Effector memory CD8-positive, alpha-beta T cell (primary cell): Measurements from ENCODE around the gene PAFAH2.

Experiments used
- ATAC-seq: fragments of 150-1000 bp; cut with Tn5 transposase; replicated peaks from 2 replicates; pipeline ENCODE4 v1.10.0; 2021; ENCODE audit warnings: mild to moderate bottlenecking, moderate library complexity
- DNase-seq, 3 experiments: peaks; one replicate each; pipeline ENCODE4 v3.0.0; 2021
- H3K27ac Mint-ChIP-seq, 2 donors: one replicate each; pipeline ENCODE4 v1.8.0; 2022; ENCODE audit warnings: mild to moderate bottlenecking in 2 of 2, mixed read lengths in 2 of 2, moderate library complexity in 2 of 2
- H3K27me3 Mint-ChIP-seq, 2 donors: one replicate each; pipeline ENCODE4 v1.8.0; 2022; ENCODE audit warnings: mixed read lengths in 2 of 2
- H3K36me3 Mint-ChIP-seq: one replicate; pipeline ENCODE4 v1.8.0; 2022; ENCODE audit warnings: mild to moderate bottlenecking, moderate library complexity, mixed read lengths; ENCODE audit not compliant: insufficient read depth
- H3K4me1 Mint-ChIP-seq, 2 donors: one replicate each; pipeline ENCODE4 v1.8.0; 2022; ENCODE audit warnings: low read depth in 2 of 2, mixed read lengths in 2 of 2
- H3K4me3 Mint-ChIP-seq, 2 donors: one replicate each; pipeline ENCODE4 v1.8.0; 2022; ENCODE audit warnings: mild to moderate bottlenecking in 2 of 2, mixed read lengths in 2 of 2, moderate library complexity in 2 of 2
- H3K9me3 Mint-ChIP-seq, 2 donors: one replicate each; pipeline ENCODE4 v1.8.0; 2022; ENCODE audit warnings: mixed read lengths in 2 of 2

Gene PAFAH2

DNA sequence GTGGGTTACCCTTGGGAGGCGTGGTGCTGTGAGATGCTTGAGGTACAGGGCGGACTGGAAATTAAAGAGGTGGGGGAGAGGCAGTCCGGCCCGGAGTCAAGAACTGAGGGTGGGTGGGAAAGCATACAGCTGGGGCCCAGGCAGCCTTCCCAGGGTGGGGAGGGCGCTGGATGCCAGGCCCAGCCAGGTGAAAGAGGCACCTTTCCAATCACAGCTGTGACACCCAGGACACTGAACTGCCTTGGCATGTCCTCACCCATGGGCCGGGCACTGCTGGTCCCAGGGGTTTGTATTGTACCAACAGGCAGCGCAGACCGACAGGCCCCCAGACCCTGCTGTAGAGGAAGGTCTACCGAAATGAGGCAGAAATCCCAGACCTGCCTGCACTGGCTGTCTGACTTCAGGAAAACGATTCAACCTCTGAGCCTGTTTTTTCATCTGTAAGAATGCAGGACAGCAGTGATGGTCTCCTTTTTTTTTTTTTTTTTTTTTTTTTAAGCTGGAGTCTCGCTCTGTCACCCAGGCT is 39.0 kb upstream of the PAFAH2 start:
- Mint-ChIP-seq H3K27ac (no peak overlapping the region), H3K4me3 (peak overlapping the region in 1 of 2 donors; percentile 97), H3K27me3 (peaks cover 0 to 51% of the 10 kb centered on the region in 2 donors), H3K9me3 (no peaks in the 10 kb centered on the region), H3K36me3 (peaks cover 14% of the 10 kb centered on the region), H3K4me1 (peaks cover 13 to 21% of the 10 kb centered on the region in 2 donors)
- ATAC-seq (no peak), DNase-seq (no peak)

DNA sequence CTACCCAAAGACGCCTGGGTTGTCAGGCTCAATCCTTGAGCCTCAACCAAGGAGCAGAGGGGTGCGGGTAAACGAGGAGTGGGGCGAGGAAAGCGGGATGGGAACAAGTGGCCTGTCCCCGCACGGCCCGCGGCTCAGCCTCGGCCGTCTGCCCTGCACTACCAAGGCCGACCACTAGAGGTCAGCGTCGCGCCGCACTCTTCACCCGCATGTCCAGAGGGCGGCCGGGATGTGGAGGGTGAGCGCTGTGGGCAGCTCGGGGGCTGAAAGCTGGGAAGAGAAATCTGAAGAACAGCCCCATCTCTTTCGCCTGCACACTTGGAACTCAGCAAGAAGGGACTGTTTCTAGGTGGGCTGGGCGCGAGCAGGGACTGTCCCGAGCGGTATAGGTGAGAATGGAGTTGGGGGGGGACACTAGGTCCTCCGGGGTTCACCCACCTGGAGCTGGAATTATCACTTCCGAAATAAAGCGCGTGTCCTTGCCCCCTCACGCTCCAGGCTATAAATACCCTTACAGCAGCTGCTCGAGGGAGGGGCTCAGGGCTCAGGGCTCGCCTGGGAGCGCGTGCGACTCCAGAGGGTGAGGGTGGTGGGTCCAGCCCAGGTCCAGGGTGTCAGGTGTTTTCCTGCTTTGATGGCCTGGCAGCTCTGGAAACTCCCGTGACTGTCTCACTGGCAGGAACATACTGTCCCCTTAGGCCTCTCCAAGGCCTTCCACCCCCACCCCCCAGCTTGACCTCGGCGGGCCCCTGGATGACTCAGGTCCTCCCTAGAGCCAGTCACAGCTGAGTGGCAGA is 38.3 kb upstream of the PAFAH2 start:
- Mint-ChIP-seq H3K36me3 (peaks cover 14% of the 10 kb centered on the region), H3K4me1 (peaks cover 13 to 21% of the 10 kb centered on the region in 2 donors), H3K4me3 (peak overlapping the region; percentile 96 to 97), H3K9me3 (no peaks in the 10 kb centered on the region), H3K27ac (peak overlapping the region; percentile 48 to 91), H3K27me3 (peaks cover 1 to 47% of the 10 kb centered on the region in 2 donors)
- ATAC-seq (peak; percentile 74), DNase-seq (peak; percentile 72 to 80 (median 79))

DNA sequence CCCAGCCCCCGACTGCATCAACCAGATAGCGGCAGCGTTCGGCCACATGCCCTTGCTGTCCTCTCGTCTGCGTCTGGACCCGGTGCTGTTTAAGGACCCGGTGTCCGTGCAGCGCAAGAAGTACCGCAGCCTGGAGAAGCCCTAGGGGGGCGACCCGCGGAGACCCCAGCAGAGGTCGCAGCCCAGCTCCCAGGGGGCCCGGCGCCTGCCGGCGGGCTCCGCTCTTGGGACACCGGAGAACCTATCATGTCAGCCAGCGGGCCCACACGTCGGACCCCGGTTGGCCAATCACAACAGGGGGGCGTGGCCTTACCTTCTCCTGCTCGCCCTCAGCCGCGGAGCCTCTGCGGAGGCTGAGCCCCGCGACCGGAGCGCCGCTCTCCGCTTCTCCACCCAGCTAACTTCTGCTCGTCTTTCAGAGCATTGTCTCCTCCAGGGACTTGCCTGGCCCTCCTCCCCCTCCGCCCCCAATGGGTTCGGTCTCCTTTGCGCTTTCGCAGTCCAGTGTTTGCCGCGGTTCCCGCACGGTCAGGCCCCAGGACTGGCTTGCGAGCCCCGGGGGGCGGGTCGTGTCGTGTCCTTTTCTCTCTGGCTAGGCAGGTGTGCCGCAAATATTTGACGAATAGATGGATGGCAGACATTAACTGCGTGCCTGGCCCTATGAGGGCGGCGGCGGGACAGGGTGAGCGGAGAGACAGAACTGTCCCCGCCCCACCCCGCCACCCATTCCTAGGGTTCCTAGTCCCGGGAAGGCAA is 37.5 kb upstream of the PAFAH2 start:
- Mint-ChIP-seq H3K36me3 (peaks cover 14% of the 10 kb centered on the region), H3K9me3 (no peaks in the 10 kb centered on the region), H3K4me1 (peaks cover 13 to 21% of the 10 kb centered on the region in 2 donors), H3K4me3 (peak overlapping the region; percentile 96 to 97), H3K27me3 (peaks cover 9 to 48% of the 10 kb centered on the region in 2 donors), H3K27ac (peak overlapping the region; percentile 74 to 91)
- peak; percentile 95 for ATAC-seq
- peak; percentile 86 to 87 (median 87) for DNase-seq

DNA sequence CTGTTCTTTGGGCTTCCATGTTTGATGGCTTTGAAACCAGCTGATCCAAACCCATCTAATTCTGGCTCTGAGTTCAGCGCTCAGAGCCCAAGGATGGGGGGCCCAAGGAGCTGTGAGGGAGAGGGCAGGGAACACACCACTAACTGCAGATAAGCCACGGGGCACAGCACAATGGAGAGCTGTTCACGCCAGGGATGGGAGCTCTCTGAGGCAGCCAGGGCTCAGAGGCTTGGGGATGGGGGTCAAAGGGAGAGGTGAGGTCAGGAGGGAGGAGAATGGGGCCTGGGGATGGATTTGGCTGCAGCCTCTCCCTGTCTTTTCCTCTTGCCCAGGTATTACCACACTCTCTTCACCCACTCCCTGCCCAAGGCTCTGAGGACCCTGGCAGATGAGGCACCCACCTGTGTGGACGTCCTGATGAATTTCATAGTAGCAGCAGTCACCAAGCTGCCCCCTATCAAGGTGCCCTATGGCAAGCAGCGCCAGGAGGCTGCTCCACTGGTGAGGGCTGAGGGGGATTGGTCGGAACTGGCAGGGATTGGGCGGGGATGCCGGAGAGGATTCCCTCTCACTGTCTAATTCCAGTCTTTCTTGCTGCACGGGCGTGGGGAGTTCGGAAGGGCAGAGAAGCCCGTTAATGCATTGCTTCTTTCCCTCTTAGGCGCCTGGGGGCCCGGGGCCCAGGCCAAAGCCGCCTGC is 36.8 kb upstream of the PAFAH2 start:
- DNase-seq (peak in 1 of 3 experiments; percentile 7), ATAC-seq (no peak)
- Mint-ChIP-seq H3K4me1 (peaks cover 13 to 21% of the 10 kb centered on the region in 2 donors), H3K27me3 (peaks cover 9 to 52% of the 10 kb centered on the region in 2 donors), H3K36me3 (peaks cover 14% of the 10 kb centered on the region), H3K4me3 (peak overlapping the region; percentile 96 to 97), H3K27ac (peak overlapping the region; percentile 35 to 74), H3K9me3 (no peaks in the 10 kb centered on the region)

DNA sequence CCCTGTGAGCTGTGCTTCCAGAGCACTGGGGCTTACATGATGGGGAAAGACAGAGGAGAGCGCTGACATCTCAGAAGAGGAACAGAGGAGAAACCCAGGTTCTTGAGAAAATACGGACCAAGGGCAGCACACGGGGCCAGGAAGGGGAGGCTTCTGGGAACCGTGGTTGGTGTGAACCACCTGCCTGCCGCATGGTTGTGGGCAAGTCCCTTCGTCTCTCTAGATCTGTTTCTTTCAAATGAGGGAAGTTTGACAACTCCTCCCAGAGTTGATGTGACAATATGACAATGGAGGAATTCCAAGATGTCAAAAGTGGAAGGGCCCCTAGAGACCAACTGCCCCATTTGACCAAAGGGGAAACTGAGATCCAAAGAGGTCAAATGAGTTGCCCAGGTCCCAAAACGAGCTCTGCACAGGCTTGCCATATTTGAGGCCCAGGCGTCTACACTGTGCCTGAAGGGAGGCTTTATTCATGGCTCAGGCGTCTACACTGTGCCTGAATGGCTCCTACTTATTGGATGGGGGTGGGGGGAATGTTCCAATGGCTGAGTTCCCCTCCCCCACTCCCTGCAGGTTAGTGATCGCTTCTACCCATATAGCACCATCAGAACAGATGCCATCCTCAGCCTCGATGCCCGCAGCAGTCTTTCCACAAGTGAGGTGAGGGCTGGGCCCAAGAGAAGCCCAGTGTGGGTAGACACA is 34.9 kb upstream of the PAFAH2 start:
- Mint-ChIP-seq H3K4me3 (no peak overlapping the region), H3K27ac (no peak overlapping the region), H3K36me3 (peaks cover 14% of the 10 kb centered on the region), H3K27me3 (peaks cover 9 to 49% of the 10 kb centered on the region in 2 donors), H3K4me1 (peaks cover 13 to 21% of the 10 kb centered on the region in 2 donors), H3K9me3 (no peaks in the 10 kb centered on the region)
- DNase-seq (no peak), ATAC-seq (no peak)

DNA sequence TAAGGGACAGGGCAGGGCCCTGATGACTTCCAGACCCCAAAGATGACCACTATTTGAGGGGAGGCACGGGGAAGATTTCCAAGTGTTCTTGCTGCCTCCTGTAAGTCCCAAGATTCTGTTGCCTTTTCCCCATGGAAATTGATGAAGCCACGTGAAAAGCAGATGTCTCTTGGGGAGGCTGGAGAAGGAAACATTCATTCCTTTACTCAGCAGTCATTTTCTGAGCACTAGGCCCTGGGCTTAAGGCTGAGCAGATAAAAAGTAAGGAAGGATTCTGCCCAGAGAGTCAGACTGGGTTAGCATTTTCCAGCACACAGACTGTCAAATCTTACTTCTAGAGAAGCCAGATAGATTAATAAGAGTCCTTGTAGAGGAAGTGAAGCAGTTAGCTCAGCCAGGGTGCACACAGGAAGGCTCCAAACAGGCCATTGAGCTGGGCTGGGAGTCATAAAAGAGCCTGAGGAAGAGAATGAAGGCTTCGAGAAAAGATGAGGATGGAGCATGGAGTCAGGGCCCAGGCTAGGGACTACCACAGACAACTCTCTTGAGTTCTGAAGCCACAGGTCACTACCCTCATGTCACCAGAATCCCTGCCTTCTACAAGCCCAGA is 33.9 kb upstream of the PAFAH2 start:
- Mint-ChIP-seq H3K4me3 (no peak overlapping the region), H3K27ac (no peak overlapping the region), H3K27me3 (peaks cover 9 to 49% of the 10 kb centered on the region in 2 donors), H3K36me3 (peaks cover 14% of the 10 kb centered on the region), H3K4me1 (peaks cover 13 to 21% of the 10 kb centered on the region in 2 donors), H3K9me3 (no peaks in the 10 kb centered on the region)
- no peak for DNase-seq
- ATAC-seq: no peak

DNA sequence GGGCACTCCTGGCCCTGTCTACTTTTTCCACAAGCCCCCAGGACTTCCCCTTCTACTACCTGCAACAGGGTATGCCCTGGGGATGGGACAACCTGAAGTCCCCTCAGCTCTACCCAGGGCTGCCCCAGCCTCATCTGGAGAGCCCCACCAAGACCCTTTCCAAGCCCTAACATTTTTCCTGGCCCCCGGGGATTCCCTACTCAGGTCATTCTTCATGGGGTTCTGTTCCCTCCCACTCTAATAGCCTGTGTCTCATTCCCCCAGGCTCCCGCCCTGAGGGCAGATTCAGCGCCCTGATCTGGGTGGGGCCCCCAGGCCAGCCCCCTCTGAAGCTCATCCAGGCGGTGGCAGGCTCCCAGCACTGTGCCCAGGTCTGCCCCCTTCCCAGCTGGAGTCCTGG is 33.3 kb upstream of the PAFAH2 start:
- Mint-ChIP-seq H3K4me1 (peaks cover 13 to 18% of the 10 kb centered on the region in 2 donors), H3K27me3 (peaks cover 9 to 45% of the 10 kb centered on the region in 2 donors), H3K36me3 (peaks cover 14% of the 10 kb centered on the region), H3K9me3 (no peaks in the 10 kb centered on the region), H3K27ac (no peak overlapping the region), H3K4me3 (no peak overlapping the region)
- no peak for DNase-seq
- ATAC-seq: no peak

DNA sequence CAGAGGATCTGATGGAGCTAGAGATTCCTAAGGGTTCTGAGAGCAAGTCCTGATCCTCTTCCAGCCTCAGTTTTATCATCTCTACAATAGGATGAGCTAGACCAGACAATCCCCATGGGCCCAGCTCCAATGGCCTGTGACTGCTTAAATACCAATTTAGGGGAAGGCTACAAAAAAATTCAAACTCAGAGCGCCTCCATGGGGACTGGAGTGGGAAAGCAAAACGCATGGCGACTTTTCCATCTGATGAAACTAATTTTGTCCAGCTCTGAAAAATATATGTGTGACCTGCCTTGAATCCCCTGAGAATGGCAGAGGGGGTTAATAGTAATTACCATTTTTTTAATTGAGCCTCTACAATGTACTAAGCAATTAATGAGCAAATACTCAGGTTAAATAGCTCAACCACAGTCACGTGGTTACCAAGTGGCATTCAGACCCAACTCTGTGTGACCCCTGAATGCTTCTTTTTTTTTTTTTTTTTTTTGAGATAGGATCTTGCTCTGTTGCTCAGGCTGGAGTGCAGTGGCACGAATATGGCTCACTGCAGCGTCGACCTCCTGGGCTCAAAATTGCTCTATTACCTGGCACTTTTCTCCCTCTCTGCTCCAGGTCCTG is 32.1 kb upstream of the PAFAH2 start:
- H3K27ac Mint-ChIP-seq: no peak overlapping the region
- peaks cover 9 to 40% of the 10 kb centered on the region in 2 donors for H3K27me3 Mint-ChIP-seq
- no peaks in the 10 kb centered on the region for H3K9me3 Mint-ChIP-seq
- H3K4me3 Mint-ChIP-seq: no peak overlapping the region
- peaks cover 6 to 9% of the 10 kb centered on the region in 2 donors for H3K4me1 Mint-ChIP-seq
- H3K36me3 Mint-ChIP-seq: peaks cover 5% of the 10 kb centered on the region
- DNase-seq (no peak), ATAC-seq (no peak)

DNA sequence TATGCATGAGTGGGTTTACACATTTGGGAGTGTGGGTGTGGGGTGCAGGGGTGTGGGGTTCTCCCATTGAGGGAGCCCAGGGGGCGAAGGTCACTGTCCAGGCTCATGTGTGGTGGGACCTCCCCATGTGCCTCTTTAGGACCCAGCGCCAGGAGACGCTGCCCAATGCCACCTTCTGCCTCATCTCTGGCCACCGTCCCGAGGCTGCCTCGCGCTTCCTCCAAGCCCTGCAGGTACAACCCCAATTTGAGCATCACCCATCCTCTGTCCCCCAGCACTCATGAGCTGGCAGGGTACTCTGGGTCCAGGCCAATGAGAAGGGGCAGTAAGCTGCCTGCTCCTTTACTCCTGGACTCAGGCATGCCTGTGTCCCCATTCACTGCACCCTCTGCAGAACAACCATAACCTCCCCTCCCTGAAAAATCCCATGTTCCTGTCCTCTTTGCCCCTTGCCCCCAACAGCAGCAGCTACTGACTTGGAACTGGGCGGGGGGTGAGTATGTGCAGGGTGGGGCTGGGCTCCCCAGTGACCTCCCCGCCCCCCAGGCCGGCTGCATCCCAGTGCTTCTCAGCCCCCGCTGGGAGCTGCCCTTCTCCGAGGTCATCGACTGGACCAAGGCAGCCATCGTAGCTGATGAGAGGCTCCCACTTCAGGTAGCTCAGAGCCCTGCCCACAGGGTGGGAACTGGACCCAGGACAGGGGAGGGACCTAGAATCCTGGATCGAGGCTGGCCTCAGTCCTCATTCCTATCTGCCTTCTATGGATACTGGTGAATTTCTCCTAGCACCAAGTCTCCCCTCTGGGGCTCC is 31.4 kb upstream of the PAFAH2 start:
- no peak for DNase-seq
- Mint-ChIP-seq H3K36me3 (peaks cover 1% of the 10 kb centered on the region), H3K4me3 (no peak overlapping the region), H3K27me3 (peaks cover 9 to 39% of the 10 kb centered on the region in 2 donors), H3K9me3 (no peaks in the 10 kb centered on the region), H3K4me1 (peaks cover 0 to 2% of the 10 kb centered on the region in 2 donors), H3K27ac (no peak overlapping the region)
- ATAC-seq: no peak

DNA sequence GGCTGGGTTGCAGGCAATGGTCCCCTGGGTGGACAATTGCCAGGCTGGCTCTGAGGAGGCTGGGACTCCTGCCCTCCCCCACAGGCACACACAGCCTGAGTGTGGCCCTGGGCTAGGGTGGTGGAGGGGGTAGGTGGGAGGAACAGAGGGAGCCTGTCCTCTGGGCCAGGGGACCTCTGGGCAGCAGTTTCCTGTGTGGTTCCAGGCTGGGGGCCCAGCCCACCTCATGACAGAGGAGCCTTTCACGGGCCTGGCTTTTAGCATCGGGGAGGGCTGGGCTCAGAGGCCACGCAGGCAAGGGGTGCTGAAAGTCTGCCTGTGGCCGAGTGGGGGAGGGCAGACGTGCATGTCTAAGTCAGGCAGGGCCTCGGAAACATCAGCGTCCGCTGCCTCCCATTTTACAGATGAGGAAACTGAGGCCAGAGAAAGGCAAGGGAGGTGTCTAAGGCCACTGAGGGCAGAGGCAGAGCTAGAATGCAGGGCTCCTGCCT is 30.7 kb upstream of the PAFAH2 start:
- DNase-seq: no peak
- peaks cover 9 to 34% of the 10 kb centered on the region in 2 donors for H3K27me3 Mint-ChIP-seq
- no peak overlapping the region for H3K27ac Mint-ChIP-seq
- no peaks in the 10 kb centered on the region for H3K4me1 Mint-ChIP-seq
- H3K4me3 Mint-ChIP-seq: no peak overlapping the region
- H3K36me3 Mint-ChIP-seq: no peaks in the 10 kb centered on the region
- no peaks in the 10 kb centered on the region for H3K9me3 Mint-ChIP-seq
- ATAC-seq: no peak

DNA sequence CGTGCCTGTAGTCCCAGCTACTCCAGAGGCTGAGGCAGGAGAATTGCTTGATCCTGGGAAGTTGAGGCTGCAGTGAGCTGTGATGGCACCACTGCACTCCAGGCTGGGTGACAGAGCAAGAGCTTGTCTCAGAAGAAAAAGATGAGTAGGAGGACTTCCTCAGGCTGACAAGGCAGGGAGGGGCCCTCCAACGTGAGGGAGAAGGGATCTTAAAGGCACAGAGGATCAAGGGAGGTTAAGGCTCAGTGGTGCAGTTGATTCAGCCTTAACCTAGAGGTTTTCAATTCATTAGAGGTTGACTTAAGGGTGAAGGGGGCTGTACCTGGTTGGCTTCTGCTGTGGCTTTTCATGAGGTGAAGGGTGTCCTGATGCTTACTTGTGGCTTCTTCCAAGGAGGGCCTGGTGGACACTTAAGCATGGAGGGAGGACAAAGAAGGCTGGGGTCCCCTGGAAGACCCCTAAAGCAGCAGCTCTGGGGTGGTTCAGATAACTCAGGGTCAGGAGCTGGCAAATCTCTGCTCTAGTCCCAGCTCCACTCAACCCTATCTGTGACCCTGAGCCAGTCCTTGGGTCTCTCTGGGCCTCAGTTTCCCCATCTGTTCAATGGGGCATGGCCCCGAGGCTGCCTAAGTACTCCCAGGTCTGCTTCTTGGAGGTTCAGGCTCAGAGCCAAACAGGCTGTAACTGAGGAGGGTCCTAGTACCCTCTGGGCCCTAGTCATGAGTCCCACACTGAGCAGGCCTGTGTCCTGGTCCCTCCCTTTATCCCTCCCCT is 30.0 kb upstream of the PAFAH2 start:
- H3K4me1 Mint-ChIP-seq: no peaks in the 10 kb centered on the region
- H3K36me3 Mint-ChIP-seq: no peaks in the 10 kb centered on the region
- no peak overlapping the region for H3K27ac Mint-ChIP-seq
- H3K9me3 Mint-ChIP-seq: no peaks in the 10 kb centered on the region
- peaks cover 9 to 34% of the 10 kb centered on the region in 2 donors for H3K27me3 Mint-ChIP-seq
- no peak for DNase-seq
- H3K4me3 Mint-ChIP-seq: no peak overlapping the region
- no peak for ATAC-seq
